Caco-2 (cell line): Measurements from ENCODE around the gene TBCCD1. TPM values are rescaled to one million over a fixed set of nuclear protein-coding genes. Genes with fewer than 3 reads are reported as not detected.

ENCODE experiments used
- Bru-seq: library from RNA; stranded (reverse); fragments of 400-500 nt; gene quantifications from one replicate; lab custom pipeline; 2021; lab: Mats Ljungman, UMichigan
- BruChase-seq, 2 experiments: library from RNA; stranded (reverse); fragments of 400-500 nt; gene quantifications; one replicate each; lab custom pipeline; 2021; lab: Mats Ljungman, UMichigan
- BruUV-seq: library from RNA; stranded (reverse); fragments of 400-500 nt; replicated peaks from 2 replicates; lab custom pipeline; 2021; lab: Mats Ljungman, UMichigan
- CTCF ChIA-PET: fragments of 300-600 bp; sonication (Branson Sonifier 250); formaldehyde crosslinking; loops from one replicate; lab custom pipeline; 2022; ENCODE audit warnings: antibody characterized with exemption; lab: Charles Lee
- POLR2A ChIA-PET: fragments of 300-600 bp; sonication (Branson Sonifier 250); formaldehyde crosslinking; loops from one replicate; lab custom pipeline; 2022; ENCODE audit warnings: antibody characterized with exemption; lab: Charles Lee
- DNase-seq, 2 experiments: peaks; one replicate each; pipeline versions ENCODE4 v3.0.0 to v3.0.0-alpha.2; 2020 to 2022
- H3K27me3 ChIP-seq: replicated peaks from 2 replicates; pipeline ENCODE4 v1.6.0; 2011; ENCODE audit warnings: low read length; ENCODE audit not compliant: control insufficient read depth, insufficient read depth
- H3K36me3 ChIP-seq: 2 replicates; pipeline ENCODE4 v1.5.1; 2011; ENCODE audit warnings: low read length; ENCODE audit not compliant: control insufficient read depth, insufficient read depth
- H3K4me1 ChIP-seq: fragments of 250-450 bp; sonication (Bioruptor Pico); 2 replicates; pipeline ENCODE4 v1.5.1; 2020; ENCODE audit warnings: mild to moderate bottlenecking
- H3K4me3 ChIP-seq: 2 replicates; pipeline ENCODE4 v1.5.1; 2011; ENCODE audit warnings: low read depth, mild to moderate bottlenecking, control low read depth, low read length
- H3K9me3 ChIP-seq: fragments of 250-450 bp; sonication (Bioruptor Pico); 2 replicates; pipeline ENCODE4 v1.5.1; 2020; ENCODE audit warnings: mild to moderate bottlenecking, moderate library complexity
- H3K27ac Mint-ChIP-seq: one replicate; pipeline ENCODE4 v1.8.0; 2022; ENCODE audit warnings: mixed read lengths; ENCODE audit not compliant: unreplicated experiment
- H3K27me3 Mint-ChIP-seq: one replicate; pipeline ENCODE4 v1.8.0; 2022; ENCODE audit warnings: mixed read lengths; ENCODE audit not compliant: insufficient read depth, unreplicated experiment
- H3K36me3 Mint-ChIP-seq: one replicate; pipeline ENCODE4 v1.8.0; 2022; ENCODE audit warnings: mild to moderate bottlenecking, mixed read lengths; ENCODE audit not compliant: insufficient read depth, unreplicated experiment
- H3K4me1 Mint-ChIP-seq: one replicate; pipeline ENCODE4 v1.8.0; 2022; ENCODE audit warnings: low read depth, mixed read lengths; ENCODE audit not compliant: unreplicated experiment
- H3K4me3 Mint-ChIP-seq: one replicate; pipeline ENCODE4 v1.8.0; 2022; ENCODE audit warnings: mild to moderate bottlenecking, moderate library complexity, mixed read lengths; ENCODE audit not compliant: unreplicated experiment
- H3K9me3 Mint-ChIP-seq: one replicate; pipeline ENCODE4 v1.8.0; 2022; ENCODE audit warnings: mixed read lengths; ENCODE audit not compliant: unreplicated experiment
- intact Hi-C: fragments of 100-400 bp; cut with micrococcal nuclease; formaldehyde crosslinking; loops from one replicate; pipeline ENCODE4 v1.10.0; 2022; ENCODE audit not compliant: unreplicated experiment
- long read RNA-seq: library from polyadenylated mRNA; stranded (forward); transcript quantifications from one replicate; pipeline ENCODE4 v2.0.0, GENCODE V29; 2022
- total RNA-seq: library from RNA; stranded (reverse); gene quantifications from 2 replicates; pipeline ENCODE4 v1.2.3, GENCODE V29; 2022
- TF ChIP-seq, protein P1 (sequence below), 2 experiments: fragments of 200-600 bp in 1 of 2; IDR thresholded peaks; 1 replicate in 1 of 2; 2 replicates in 1 of 2; pipeline versions ENCODE4 v1.5.1 to v1.8.0; 2011 to 2022; ENCODE audit warnings: antibody characterized with exemption in 1 of 2, control low read depth in 1 of 2, inconsistent platforms in 1 of 2, low read depth in 1 of 2, low read length in 1 of 2, mild to moderate bottlenecking in 1 of 2, moderate library complexity in 1 of 2; ENCODE audit not compliant: insufficient read depth in 1 of 2, severe bottlenecking in 1 of 2, unreplicated experiment in 1 of 2

Gene TBCCD1, protein sequence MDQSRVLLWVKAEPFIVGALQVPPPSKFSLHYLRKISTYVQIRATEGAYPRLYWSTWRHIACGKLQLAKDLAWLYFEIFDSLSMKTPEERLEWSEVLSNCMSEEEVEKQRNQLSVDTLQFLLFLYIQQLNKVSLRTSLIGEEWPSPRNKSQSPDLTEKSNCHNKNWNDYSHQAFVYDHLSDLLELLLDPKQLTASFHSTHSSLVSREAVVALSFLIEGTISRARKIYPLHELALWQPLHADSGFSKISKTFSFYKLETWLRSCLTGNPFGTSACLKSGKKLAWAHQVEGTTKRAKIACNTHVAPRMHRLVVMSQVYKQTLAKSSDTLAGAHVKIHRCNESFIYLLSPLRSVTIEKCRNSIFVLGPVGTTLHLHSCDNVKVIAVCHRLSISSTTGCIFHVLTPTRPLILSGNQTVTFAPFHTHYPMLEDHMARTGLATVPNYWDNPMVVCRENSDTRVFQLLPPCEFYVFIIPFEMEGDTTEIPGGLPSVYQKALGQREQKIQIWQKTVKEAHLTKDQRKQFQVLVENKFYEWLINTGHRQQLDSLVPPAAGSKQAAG
- total RNA-seq (14.5 and 14.7 TPM in 2 replicates), Bru-seq, nascent RNA (percentile 66 among the genes with signal in this experiment), BruChase-seq, experiment 1, labeled RNA remaining after a 2-hour chase (percentile 68 among the genes with signal in this experiment), BruChase-seq, experiment 2, labeled RNA remaining after a 6-hour chase (percentile 64 among the genes with signal in this experiment)
- long read RNA-seq, transcript TBCCD1-201 (8 exons, 2,441 nt) = major isoform, 32 of 43 reads
- long read RNA-seq, partial matches to known transcripts = 6 of 43 reads
- long read RNA-seq, other reads (novel, unspliced or antisense) = 5 of 43 reads

DNA sequence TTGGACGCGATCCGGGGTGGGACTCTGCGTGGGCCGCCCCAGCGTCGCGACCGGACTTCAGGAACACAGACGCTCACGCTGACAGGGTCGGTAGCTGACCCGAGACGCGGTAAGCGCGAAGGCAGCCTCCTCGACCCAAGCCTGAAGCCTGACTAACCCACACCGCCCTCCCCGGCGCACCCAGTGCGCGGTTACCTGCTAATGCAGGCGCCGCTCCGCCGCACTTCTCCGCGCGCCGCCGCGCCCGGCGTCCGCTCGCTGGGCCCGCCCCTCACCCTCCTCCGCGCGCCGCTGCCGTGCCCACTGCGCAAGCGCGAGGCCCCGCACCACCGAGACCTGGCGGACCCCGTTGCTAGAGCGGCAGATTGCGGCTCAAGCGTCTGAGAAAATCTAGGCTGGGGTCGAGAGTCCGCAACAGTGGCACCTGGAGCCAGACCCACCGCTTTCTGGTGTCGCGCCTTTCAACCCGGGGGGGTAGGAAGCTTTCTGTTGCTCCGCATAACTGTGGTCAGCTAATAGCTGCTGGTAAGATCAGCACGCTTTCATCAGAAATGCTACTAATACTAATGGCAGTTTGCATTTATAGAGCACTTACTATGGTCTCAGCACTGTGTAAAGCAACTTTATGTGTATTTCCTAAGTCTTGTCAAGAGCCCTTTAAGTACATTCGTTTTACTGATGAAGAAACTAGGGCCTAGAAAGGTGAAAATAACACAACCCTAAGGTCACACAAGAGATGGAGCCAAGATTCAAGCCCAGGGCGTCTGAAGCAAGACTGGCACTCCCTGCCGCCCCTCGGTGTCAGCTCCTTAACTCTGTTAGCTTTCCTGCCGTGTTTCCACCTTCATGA, at the start of gene TBCCD1:
TSS of gene TBCCD1 (minus strand) at position 268 of the 850 bp plus-strand sequence. CDS start 3,010 bp downstream, outside the sequence.
- TF ChIP-seq, protein P1, sequence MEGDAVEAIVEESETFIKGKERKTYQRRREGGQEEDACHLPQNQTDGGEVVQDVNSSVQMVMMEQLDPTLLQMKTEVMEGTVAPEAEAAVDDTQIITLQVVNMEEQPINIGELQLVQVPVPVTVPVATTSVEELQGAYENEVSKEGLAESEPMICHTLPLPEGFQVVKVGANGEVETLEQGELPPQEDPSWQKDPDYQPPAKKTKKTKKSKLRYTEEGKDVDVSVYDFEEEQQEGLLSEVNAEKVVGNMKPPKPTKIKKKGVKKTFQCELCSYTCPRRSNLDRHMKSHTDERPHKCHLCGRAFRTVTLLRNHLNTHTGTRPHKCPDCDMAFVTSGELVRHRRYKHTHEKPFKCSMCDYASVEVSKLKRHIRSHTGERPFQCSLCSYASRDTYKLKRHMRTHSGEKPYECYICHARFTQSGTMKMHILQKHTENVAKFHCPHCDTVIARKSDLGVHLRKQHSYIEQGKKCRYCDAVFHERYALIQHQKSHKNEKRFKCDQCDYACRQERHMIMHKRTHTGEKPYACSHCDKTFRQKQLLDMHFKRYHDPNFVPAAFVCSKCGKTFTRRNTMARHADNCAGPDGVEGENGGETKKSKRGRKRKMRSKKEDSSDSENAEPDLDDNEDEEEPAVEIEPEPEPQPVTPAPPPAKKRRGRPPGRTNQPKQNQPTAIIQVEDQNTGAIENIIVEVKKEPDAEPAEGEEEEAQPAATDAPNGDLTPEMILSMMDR (IDR thresholded peaks at IDR 0.05; ENCODE audit: insufficient read depth in 1 of 2, low read depth in 1 of 2, low read length in 1 of 2, severe bottlenecking in 1 of 2, unreplicated experiment in 1 of 2) = no peak
- ChIA-PET POLR2A (interaction anchor here (0.5 to 1.0 kb wide), 2 partner anchors 47 to 187 kb away, joined by 3 to 5 read pairs; no protein-coding TSS in a partner anchor), CTCF (no interaction called here)
- intact Hi-C loops = loop anchor here (1.0 kb wide), 1 partner anchor 16 kb away; no protein-coding TSS in a partner anchor
- peak within 1 kb of the TSS; percentile 100 for H3K4me3 Mint-ChIP-seq
- Histone ChIP-seq H3K36me3 (peaks cover 1% of the 10 kb centered on the region; the same call in 1 of the 2 replicates), H3K4me3 (peak within 1 kb of the TSS; percentile 93), H3K27me3 (no peaks in the 10 kb centered on the region), H3K4me1 (0 out of 2 replicates have a peak, but pooled peaks cover 3% of the 10 kb centered on the region), H3K9me3 (no peaks in the 10 kb centered on the region)
- H3K27ac Mint-ChIP-seq = peak within 1 kb of the TSS; percentile 82
- DNase-seq = peak; percentile 92 to 98
- TSS peak; percentile 39 for BruUV-seq
- H3K27me3 Mint-ChIP-seq = no peaks in the 10 kb centered on the region
- peaks cover 25% of the 10 kb centered on the region for H3K4me1 Mint-ChIP-seq
- H3K9me3 Mint-ChIP-seq = no peaks in the 10 kb centered on the region
- H3K36me3 Mint-ChIP-seq = peaks cover 22% of the 10 kb centered on the region

DNA sequence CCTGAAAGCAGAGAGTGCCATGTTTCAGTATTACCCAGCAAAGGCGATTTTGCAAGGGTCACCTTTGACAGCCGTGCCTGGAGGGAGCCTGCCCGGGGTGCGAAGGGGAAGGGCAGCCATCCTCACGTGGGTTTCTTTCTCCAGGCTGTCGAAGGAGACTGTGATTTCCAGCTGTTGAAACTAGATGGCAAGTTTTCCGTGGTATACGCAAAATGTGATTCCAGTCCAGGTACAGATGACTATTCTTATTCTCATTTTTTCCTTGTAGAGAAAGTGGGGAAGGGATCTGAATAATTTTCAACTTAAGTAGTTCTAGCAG, 49.1 kb upstream of the TBCCD1 start:
- Mint-ChIP-seq H3K36me3 (peaks cover 6% of the 10 kb centered on the region), H3K4me1 (peaks cover 26% of the 10 kb centered on the region), H3K4me3 (no peak overlapping the region), H3K27me3 (no peaks in the 10 kb centered on the region), H3K9me3 (no peaks in the 10 kb centered on the region), H3K27ac (no peak overlapping the region)
- intact Hi-C loops = no loop called here
- 0 out of 2 replicates have a peak, but pooled peaks cover 6% of the 10 kb centered on the region for H3K36me3 ChIP-seq
- ChIA-PET CTCF (interaction anchor here (0.7 to 1.6 kb wide), 4 partner anchors 17 to 206 kb away, joined by 3 to 5 read pairs (median 4); no protein-coding TSS in a partner anchor), POLR2A (no interaction called here)
- TF ChIP-seq, protein P1 (IDR thresholded peaks at IDR 0.05; ENCODE audit: insufficient read depth in 1 of 2, low read depth in 1 of 2, low read length in 1 of 2, severe bottlenecking in 1 of 2, unreplicated experiment in 1 of 2) = no peak
- no TSS peak for BruUV-seq
- no peak overlapping the region for H3K4me3 ChIP-seq
- no peaks in the 10 kb centered on the region for H3K9me3 ChIP-seq
- DNase-seq = no peak
- H3K27me3 ChIP-seq = no peaks in the 10 kb centered on the region
- H3K4me1 ChIP-seq = peaks cover 14% of the 10 kb centered on the region; the same call in 1 of the 2 replicates
